PC-9 (cell line): ENCODE measurements around the gene KCNJ8. TPM values are rescaled to one million over a fixed set of nuclear protein-coding genes. Genes with fewer than 3 reads are reported as not detected.

ENCODE experiments used
- BruUV-seq: library from RNA; stranded (reverse); fragments of 400-500 nt; replicated peaks from 2 replicates; lab custom pipeline; 2021; lab: Mats Ljungman, UMichigan
- CTCF ChIA-PET: fragments of 300-600 bp; sonication (Branson Sonifier 250); formaldehyde crosslinking; loops from one replicate; lab custom pipeline; 2022; ENCODE audit warnings: antibody characterized with exemption; lab: Charles Lee
- POLR2A ChIA-PET: fragments of 300-600 bp; sonication (Branson Sonifier 250); formaldehyde crosslinking; loops from one replicate; lab custom pipeline; 2022; ENCODE audit warnings: antibody characterized with exemption; ENCODE audit not compliant: unreplicated experiment; lab: Charles Lee
- DNase-seq, 2 experiments: peaks; one replicate each; pipeline versions ENCODE4 v3.0.0 to v3.0.0-alpha.2; 2015 to 2022; ENCODE audit warnings: mixed read lengths in 1 of 2
- H2AFZ ChIP-seq: fragments of 200-600 bp; sonication (generic); 2 replicates; pipeline ENCODE4 v1.8.1; 2017; ENCODE audit warnings: antibody characterized with exemption
- H3F3A ChIP-seq: fragments of 200-600 bp; sonication (generic); 2 replicates; pipeline ENCODE4 v1.8.1; 2017; ENCODE audit warnings: antibody characterized with exemption, mild to moderate bottlenecking, low read depth; ENCODE audit not compliant: insufficient read depth
- H3K27ac ChIP-seq: fragments of 200-600 bp; sonication (generic); 2 replicates; pipeline ENCODE4 v1.6.1; 2016; ENCODE audit warnings: mixed run types
- H3K27me3 ChIP-seq: fragments of 200-600 bp; sonication (generic); 2 replicates; pipeline ENCODE4 v1.6.1; 2016; ENCODE audit warnings: low read depth, mixed run types; ENCODE audit not compliant: insufficient read depth
- H3K36me3 ChIP-seq: fragments of 200-600 bp; sonication (generic); 2 replicates; pipeline ENCODE4 v1.6.1; 2016; ENCODE audit warnings: low read depth, mixed run types
- H3K4me1 ChIP-seq: fragments of 200-600 bp; sonication (generic); replicated peaks from 2 replicates; pipeline ENCODE4 v1.6.1; 2016; ENCODE audit warnings: mixed run types; ENCODE audit not compliant: insufficient read depth
- H3K4me2 ChIP-seq: fragments of 200-600 bp; sonication (generic); 2 replicates; pipeline ENCODE4 v1.6.1; 2017; ENCODE audit warnings: mixed run types
- H3K4me3 ChIP-seq: fragments of 200-600 bp; sonication (generic); 2 replicates; pipeline ENCODE4 v1.6.1; 2016; ENCODE audit warnings: mixed run types
- H3K79me2 ChIP-seq: fragments of 200-600 bp; sonication (generic); 2 replicates; pipeline ENCODE4 v1.6.1; 2017; ENCODE audit warnings: low read depth, mixed run types
- H3K9me2 ChIP-seq: fragments of 200-600 bp; sonication (generic); 2 replicates; pipeline ENCODE4 v1.8.1; 2017; ENCODE audit warnings: mild to moderate bottlenecking; ENCODE audit not compliant: insufficient read depth
- H3K9me3 ChIP-seq: fragments of 200-600 bp; sonication (generic); 2 replicates; pipeline ENCODE4 v1.8.1; 2016; ENCODE audit warnings: low read depth; ENCODE audit not compliant: insufficient read depth
- H4K20me1 ChIP-seq: fragments of 200-600 bp; sonication (generic); 2 replicates; pipeline ENCODE4 v1.8.1; 2017; ENCODE audit not compliant: insufficient read depth
- EZH2 ChIP-seq: fragments of 200-600 bp; sonication (generic); IDR thresholded peaks from 2 replicates; pipeline ENCODE4 v1.8.0; 2017; ENCODE audit warnings: antibody characterized with exemption, low read depth
- intact Hi-C: fragments of 100-400 bp; cut with micrococcal nuclease; formaldehyde crosslinking; loops from one replicate; pipeline ENCODE4 v1.10.0; 2022; ENCODE audit not compliant: unreplicated experiment
- total RNA-seq: library from RNA; stranded (reverse); gene quantifications from 2 replicates; pipeline ENCODE4 v1.2.3, GENCODE V29; 2021
- TF ChIP-seq, protein P1 (sequence below): fragments of 200-600 bp; sonication (generic); conservative IDR thresholded peaks from 2 replicates; pipeline ENCODE4 v1.6.1; 2017; ENCODE audit warnings: mixed run types, antibody characterized with exemption, mild to moderate bottlenecking, moderate library complexity

Gene KCNJ8
- total RNA-seq, 1 experiment from 2014 or later: not detected

DNA sequence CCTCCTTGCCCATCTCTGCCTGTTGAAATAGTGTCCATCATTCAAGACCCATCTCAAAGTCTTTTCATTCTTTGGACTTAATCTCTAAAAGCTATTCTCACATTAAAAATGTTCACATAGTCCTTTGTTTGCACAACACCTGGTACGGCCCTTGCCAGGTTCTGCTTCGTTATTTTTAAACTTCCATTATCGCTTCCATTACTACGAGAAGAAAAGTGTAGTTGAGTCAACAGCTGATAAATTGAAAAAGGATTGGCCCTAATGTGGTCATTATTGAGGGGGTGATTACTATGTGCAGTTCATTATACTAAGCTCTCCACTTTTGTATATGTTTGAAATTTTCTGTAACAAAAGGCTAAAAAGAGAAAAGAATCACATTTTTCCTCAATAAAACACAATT is 17.8 kb downstream of the KCNJ8 start:
- no peaks in the 10 kb centered on the region for H3F3A ChIP-seq
- no peak for DNase-seq
- no peak overlapping the region for H3K27ac ChIP-seq
- no peak overlapping the region for H3K4me3 ChIP-seq
- no peak overlapping the region for H2AFZ ChIP-seq
- no peaks in the 10 kb centered on the region for H3K36me3 ChIP-seq
- no peaks in the 10 kb centered on the region for H3K4me1 ChIP-seq
- ChIA-PET CTCF (no interaction called here), POLR2A (no interaction called here)
- H3K9me3 ChIP-seq: no peaks in the 10 kb centered on the region; the same call in 1 of the 2 replicates
- no TSS peak for BruUV-seq
- H3K27me3 ChIP-seq: no peaks in the 10 kb centered on the region
- TF ChIP-seq, protein P1, sequence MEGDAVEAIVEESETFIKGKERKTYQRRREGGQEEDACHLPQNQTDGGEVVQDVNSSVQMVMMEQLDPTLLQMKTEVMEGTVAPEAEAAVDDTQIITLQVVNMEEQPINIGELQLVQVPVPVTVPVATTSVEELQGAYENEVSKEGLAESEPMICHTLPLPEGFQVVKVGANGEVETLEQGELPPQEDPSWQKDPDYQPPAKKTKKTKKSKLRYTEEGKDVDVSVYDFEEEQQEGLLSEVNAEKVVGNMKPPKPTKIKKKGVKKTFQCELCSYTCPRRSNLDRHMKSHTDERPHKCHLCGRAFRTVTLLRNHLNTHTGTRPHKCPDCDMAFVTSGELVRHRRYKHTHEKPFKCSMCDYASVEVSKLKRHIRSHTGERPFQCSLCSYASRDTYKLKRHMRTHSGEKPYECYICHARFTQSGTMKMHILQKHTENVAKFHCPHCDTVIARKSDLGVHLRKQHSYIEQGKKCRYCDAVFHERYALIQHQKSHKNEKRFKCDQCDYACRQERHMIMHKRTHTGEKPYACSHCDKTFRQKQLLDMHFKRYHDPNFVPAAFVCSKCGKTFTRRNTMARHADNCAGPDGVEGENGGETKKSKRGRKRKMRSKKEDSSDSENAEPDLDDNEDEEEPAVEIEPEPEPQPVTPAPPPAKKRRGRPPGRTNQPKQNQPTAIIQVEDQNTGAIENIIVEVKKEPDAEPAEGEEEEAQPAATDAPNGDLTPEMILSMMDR: no peak
- no peak for TF ChIP-seq EZH2
- no peaks in the 10 kb centered on the region for H3K79me2 ChIP-seq
- H3K4me2 ChIP-seq: no peak overlapping the region
- no peaks in the 10 kb centered on the region for H4K20me1 ChIP-seq
- H3K9me2 ChIP-seq: no peaks in the 10 kb centered on the region
- intact Hi-C loops: no loop called here

DNA sequence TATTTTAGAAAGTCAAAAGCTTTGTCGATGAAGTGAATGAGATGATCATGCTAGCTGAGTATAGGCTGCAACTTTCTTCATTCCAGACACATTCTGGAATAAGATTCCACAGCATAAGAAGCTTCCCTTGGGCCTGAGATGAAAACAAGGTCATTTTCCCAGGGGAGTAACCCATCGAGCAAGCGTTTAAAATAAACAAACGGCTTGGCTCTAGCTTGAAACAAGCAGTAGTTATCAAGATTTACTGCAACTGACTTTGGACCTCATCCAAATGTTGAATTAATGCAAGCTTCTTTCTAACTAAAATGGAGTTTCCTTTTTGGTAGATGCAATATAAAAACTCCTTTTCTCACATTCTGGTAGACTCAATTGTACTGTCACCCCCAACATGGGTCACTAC is 23.0 kb downstream of the KCNJ8 start:
- Histone ChIP-seq H3K79me2 (no peaks in the 10 kb centered on the region), H3K36me3 (no peaks in the 10 kb centered on the region), H3K27me3 (no peaks in the 10 kb centered on the region), H3K9me2 (no peaks in the 10 kb centered on the region), H3K4me1 (no peaks in the 10 kb centered on the region), H3K27ac (no peak overlapping the region), H3F3A (no peaks in the 10 kb centered on the region), H3K4me3 (no peak overlapping the region), H3K4me2 (no peak overlapping the region), H3K9me3 (no peaks in the 10 kb centered on the region; the same call in 1 of the 2 replicates), H4K20me1 (no peaks in the 10 kb centered on the region), H2AFZ (no peak overlapping the region)
- intact Hi-C loops: no loop called here
- CTCF ChIA-PET: no interaction called here
- POLR2A ChIA-PET: no interaction called here
- TF ChIP-seq, protein P1: no peak
- TF ChIP-seq EZH2: no peak
- no TSS peak for BruUV-seq
- DNase-seq: no peak

DNA sequence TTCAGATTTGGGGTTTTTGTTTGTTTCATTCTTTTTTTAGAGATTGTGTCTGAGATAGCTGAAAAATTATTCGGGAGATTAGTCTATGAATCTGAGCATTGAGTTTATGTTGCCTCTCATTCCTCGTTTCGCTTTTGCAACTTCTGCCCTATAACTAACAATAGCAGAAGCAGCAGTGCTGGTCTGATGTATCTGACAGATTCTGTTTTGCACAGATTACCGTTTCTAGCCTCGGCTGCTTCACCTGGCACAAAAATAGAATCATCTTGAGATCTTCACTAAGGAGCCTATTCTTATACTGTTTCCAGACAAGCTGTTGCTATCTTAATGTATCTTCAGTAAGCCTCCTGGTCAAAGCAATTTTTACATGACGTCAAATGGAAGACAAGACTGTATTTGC is 29.2 kb downstream of the KCNJ8 start:
- BruUV-seq: no TSS peak
- CTCF ChIA-PET: no interaction called here
- no peak for TF ChIP-seq EZH2
- TF ChIP-seq, protein P1: no peak

More for the DNA sequence above, 29.2 kb downstream of the KCNJ8 start:
- H3K4me1 ChIP-seq: no peaks in the 10 kb centered on the region
- no peaks in the 10 kb centered on the region for H3K36me3 ChIP-seq
- H3K27me3 ChIP-seq: no peaks in the 10 kb centered on the region
- H3K79me2 ChIP-seq: no peaks in the 10 kb centered on the region
- no peaks in the 10 kb centered on the region for H3F3A ChIP-seq
- no peak for DNase-seq
- no peaks in the 10 kb centered on the region for H3K9me2 ChIP-seq
- intact Hi-C loops: no loop called here
- H3K4me3 ChIP-seq: no peak overlapping the region
- no peak overlapping the region for H3K4me2 ChIP-seq
- H3K27ac ChIP-seq: no peak overlapping the region
- no peaks in the 10 kb centered on the region for H4K20me1 ChIP-seq
- H3K9me3 ChIP-seq: no peaks in the 10 kb centered on the region
- POLR2A ChIA-PET: no interaction called here
- H2AFZ ChIP-seq: no peak overlapping the region
